GM21526 (cell line): ENCODE results near the gene TEX52.

Source experiments
- ATAC-seq: cut with Tn5 transposase; IDR thresholded peaks from one replicate; pipeline ENCODE4 v1.9.1; 2021; ENCODE audit warnings: moderate library complexity; ENCODE audit not compliant: unreplicated experiment, low FRiP score

TEX52 gene

DNA sequence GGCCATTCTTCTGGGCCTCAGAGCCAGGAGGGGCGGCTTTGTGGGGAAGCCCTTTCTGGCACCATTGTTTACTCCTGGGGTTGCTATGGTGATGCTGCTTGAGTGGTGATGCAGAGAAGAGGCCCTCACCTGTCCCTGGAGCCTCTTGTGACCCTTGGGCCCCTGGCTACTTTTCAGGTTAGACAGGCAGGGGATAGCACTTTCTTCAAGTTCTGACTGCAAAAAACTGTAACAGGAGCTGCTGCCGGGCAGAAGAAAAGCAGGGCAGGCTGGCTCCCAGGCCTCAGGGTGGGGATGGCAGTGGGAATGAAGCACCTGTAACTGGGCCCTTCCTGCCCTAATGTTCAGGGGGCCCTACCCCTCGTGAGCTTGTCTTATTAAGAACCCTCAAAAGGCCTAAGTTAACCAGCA is at the start of gene TEX52:
TSS of gene TEX52 (minus strand) at position 19 of the 411 bp plus-strand sequence. CDS start at position 6, 13 bp downstream.
- no peak for ATAC-seq

DNA sequence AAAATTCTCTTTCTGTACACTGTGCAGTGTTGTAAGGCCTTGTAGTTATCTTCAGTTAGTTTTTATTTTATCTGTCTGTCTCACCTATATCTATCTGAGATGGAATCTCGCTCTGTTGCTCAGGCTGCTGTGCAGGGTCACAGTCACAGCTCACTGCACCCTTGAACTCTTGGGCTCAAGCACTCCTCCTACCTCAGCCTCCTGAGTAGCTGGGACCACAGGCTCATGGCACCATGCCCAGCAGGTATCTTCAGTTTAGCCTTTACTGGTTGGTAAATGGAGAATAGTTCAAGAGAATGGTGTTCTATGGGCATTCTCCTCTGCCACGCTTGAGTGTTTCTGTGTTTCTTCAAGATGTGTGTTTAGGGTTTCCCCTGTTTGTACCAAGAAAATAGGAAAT is 47.4 kb upstream of the TEX52 start:
- no peak for ATAC-seq

- ATAC-seq, result no peak
Measured at GRCh38 chr12:2902272-2902880, 45.5 kb upstream of the TEX52 start.

DNA sequence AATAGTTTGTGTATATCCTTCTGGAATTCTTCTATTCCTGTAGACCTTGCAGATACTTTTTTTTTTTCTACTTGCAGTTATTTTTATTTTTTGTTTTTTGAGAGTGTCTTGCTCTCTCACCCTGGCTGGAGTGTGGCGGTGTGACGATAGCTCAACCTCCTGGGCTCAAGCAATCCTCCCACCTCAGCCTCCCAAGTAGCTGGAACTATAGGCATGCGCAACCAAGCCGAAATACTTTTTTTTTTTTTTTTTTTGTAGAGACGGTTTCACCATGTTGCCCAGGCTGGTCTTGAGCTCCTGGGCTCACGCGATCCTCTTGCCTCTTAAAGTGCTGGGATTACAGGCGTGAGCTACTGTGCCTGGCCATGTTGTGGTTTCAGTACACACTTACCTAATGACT is 43.8 kb upstream of the TEX52 start:
- ATAC-seq, result no peak

GRCh38 chr12:2897418-2897817 is 40.6 kb upstream of the TEX52 start:
- no peak for ATAC-seq

GRCh38 chr12:2895511-2895910 is 38.7 kb upstream of the TEX52 start:
- ATAC-seq, result no peak

GRCh38 chr12:2895051-2895451 is 38.2 kb upstream of the TEX52 start:
- no peak for ATAC-seq

DNA sequence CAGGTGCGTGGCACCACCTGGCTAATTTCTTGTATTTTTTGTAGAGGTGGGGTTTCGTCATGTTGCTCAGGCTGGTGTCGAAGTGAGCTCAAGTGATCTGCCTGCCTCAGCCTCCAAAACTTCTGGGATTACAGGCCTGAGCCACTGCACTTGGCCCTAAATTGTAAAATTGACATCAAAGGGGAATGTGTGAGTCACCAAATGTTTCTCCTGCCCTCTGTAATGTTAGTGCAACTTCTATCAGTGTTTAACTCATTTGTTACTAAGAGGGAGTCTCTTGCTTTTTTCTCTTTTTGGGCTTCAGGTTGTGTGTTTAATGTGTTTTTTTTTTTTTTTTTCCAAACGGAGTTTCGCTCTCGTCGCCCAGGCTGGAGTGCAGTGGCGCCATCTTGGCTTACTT is 36.2 kb upstream of the TEX52 start:
- no peak for ATAC-seq

- no peak for ATAC-seq
Measured at GRCh38 chr12:2892246-2892645, 35.4 kb upstream of the TEX52 start.

GRCh38 chr12:2891240-2892053 is 34.6 kb upstream of the TEX52 start:
- ATAC-seq, result peak; percentile 30

GRCh38 chr12:2890388-2891239 is 33.8 kb upstream of the TEX52 start, which contains the start of gene TULP3:
Gene TULP3, plus strand, starts transcription at chr12:2890891. Its CDS starts 57 bp downstream, at chr12:2890948.
- ATAC-seq, result peak; percentile 96

- ATAC-seq, result no peak
Measured at GRCh38 chr12:2890001-2890387, 33.2 kb upstream of the TEX52 start.

DNA sequence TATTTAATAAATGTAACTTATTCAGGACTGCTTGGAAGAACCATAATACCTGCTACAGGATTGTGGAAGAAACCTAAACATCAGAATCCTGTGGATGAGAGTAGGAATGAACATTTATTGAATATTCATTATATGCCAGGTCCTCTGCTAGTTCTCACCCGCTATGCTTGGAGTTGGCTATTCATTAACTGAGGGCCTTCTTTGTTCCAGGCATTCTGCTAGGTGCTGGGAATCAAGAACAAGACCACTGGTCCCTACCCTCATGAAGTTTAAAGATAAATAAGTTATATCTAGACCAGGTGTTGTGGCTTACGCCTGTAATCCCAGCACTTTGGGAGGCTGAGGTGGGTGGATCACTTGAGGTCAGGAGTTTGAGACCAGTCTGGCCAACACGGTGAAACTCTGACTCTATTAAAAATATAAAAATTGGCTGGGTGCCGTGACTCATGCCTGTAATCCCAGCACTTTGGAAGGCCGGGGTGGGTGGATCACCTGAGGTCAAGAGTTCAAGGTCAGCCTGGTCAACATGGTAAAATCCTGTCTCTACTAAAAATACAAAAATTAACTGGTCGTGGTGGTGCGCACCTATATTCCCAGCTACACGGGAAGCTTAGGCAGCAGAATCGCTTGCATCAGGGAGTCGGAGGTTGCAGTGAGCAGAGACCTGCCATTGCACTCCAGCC is 30.1 kb upstream of the TEX52 start:
- no peak for ATAC-seq

DNA sequence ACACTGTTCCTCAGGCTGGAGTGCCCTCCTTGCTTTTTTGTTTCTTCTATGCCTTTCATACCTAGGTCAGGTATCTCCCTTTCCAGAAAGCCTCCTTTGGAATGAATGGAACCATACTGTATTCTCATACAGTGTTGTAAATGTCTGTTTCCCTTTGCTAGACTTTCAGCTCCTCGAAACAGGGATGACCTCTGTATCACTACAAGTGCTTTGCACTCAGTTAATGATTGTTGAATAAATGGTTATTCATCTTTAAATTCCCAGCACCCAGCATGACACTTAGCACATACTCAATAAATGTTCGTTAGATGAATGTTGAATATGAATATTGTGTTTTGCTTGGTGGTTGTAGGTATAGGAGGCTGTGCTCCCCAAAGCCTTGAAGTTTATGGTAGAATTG is 28.0 kb upstream of the TEX52 start:
- ATAC-seq, result no peak

DNA sequence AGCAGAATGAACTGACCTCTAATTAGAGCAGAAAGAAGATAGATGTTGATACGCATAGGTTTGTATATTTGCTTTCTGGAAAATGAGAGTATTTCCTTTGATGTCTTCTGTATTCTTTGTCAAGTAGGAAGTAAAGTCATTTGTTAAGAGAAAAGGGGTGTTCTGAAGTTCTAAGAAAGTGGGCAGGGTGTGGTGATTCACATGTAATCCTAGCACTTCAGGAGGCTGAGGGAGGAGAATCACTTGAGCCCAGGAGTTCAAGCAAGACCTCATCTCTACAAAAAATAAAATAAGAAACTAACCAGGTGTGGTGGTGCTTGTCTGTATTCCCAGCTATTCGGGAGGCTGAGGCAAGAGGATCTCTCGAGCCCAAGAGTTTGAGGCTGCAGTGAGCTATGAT is 23.0 kb upstream of the TEX52 start:
- no peak for ATAC-seq

DNA sequence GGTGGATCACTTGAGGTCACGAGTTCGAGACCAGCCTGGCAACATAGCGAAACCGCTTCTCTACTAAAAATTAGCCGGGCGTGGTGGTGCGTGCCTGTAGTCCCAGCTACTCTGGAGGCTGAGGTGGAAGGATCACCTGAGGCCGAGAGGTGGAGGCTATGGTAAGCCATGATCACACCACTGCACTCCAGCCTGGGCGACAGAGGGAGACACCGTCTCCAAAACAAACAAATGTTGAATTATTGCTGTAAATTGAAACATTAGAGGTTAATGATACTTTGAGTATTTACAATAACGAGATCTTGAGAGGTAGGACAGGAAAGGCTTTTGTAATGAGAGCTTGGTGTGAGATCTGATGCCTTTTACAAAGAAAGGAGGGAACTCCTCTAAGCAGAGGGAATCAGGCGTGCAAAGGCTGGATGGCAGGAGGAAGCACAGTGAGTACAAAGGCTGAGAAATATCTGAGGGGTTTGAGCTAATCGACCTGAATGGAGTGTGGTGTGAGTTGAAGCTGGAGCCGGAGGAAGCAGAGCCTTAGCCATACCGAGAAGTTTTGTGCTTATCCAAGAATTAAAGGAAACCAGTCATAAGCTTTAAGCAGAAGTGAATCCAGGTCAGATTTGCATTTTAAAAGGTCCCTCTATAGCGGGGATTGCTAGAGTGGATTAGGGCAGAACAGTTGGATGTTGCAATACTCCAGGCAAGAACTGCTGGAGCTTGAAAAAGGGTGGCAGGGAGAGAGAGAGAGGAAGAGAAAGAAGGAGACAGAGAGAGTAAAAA is 21.3 kb upstream of the TEX52 start:
- ATAC-seq, result no peak

- peak; percentile 71 for ATAC-seq
Measured at GRCh38 chr12:2877047-2877952, 20.5 kb upstream of the TEX52 start, which contains the start of the genes FOXM1 and RHNO1. Gene FOXM1, minus strand, starts transcription at chr12:2877174. Its CDS starts 2,696 bp downstream, at chr12:2874478. Gene RHNO1, plus strand, starts transcription at chr12:2877223. Its CDS starts 8,144 bp downstream, at chr12:2885367.

GRCh38 chr12:2876431-2877046 is 19.7 kb upstream of the TEX52 start:
- ATAC-seq, result peak; percentile 13
